Uterus (tissue), 2 donors: ENCODE measurements around the gene PLPP7.

ENCODE experiments used
- POLR2A ChIP-seq, 2 donors: fragments of 450-650 bp; IDR thresholded peaks; one replicate each; pipeline ENCODE4 v1.6.1; 2016; ENCODE audit warnings: antibody characterized with exemption in 2 of 2, mild to moderate bottlenecking in 1 of 2, moderate library complexity in 1 of 2
- TF ChIP-seq, protein P1 (sequence below), 4 experiments: fragments of 200-600 bp in 2 of 4; fragments of 450-650 bp in 2 of 4; sonication (generic) in 2 of 4; IDR thresholded peaks; one replicate each; pipeline ENCODE4 v1.5.1; 2016 to 2019; ENCODE audit warnings: antibody characterized with exemption in 4 of 4, mild to moderate bottlenecking in 2 of 4, moderate library complexity in 1 of 4

DNA sequence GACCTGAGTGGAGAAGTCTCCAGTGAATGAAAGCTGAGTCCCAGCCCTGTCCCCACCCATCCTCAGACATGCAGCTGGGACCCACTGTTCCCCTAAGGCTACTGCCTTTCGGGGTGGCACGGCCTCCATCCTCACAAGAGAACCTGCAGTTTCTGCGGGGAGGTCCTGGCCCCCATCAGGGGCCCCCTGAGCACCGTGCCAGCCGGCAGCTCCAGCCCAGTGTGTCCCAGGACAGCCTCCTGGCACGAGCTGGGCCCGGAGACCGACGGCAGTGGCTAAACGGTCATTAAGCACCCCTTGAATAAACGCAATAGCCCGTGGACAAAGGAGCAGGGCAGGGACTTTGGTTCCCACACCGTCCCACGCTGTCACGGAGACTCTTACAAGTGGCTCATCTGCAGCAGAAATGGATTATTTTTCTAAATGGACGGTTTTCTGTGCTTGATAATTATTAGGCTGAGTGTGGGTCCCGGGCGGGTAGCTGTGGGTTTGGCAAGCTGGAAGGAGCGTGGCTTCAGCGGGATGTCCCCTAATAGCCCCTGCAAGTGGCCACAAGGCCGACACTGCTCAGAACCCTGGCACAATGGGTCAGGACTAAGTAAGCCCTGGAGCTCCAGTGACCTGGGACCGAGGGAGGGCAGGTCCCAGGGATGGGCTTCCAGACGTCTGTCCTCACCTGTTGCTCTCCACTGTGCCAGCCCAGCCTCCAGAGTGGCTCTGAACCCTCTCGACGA lies 30.7 kb upstream of the PLPP7 start:
- TF ChIP-seq, protein P1, sequence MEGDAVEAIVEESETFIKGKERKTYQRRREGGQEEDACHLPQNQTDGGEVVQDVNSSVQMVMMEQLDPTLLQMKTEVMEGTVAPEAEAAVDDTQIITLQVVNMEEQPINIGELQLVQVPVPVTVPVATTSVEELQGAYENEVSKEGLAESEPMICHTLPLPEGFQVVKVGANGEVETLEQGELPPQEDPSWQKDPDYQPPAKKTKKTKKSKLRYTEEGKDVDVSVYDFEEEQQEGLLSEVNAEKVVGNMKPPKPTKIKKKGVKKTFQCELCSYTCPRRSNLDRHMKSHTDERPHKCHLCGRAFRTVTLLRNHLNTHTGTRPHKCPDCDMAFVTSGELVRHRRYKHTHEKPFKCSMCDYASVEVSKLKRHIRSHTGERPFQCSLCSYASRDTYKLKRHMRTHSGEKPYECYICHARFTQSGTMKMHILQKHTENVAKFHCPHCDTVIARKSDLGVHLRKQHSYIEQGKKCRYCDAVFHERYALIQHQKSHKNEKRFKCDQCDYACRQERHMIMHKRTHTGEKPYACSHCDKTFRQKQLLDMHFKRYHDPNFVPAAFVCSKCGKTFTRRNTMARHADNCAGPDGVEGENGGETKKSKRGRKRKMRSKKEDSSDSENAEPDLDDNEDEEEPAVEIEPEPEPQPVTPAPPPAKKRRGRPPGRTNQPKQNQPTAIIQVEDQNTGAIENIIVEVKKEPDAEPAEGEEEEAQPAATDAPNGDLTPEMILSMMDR (IDR thresholded peaks at IDR 0.05): no peak
- TF ChIP-seq POLR2A (IDR thresholded peaks at IDR 0.05): no peak
